ENCODE measurements around the gene ACER2. TPM values are rescaled to one million over a fixed set of nuclear protein-coding genes. Genes with fewer than 3 reads are reported as not detected.

The ACER2 gene
- total and polyA plus RNA-seq, 2 of the 4 experiments (the other 2 are of a cell fraction) = 0.84 to 1.6 TPM

DNA sequence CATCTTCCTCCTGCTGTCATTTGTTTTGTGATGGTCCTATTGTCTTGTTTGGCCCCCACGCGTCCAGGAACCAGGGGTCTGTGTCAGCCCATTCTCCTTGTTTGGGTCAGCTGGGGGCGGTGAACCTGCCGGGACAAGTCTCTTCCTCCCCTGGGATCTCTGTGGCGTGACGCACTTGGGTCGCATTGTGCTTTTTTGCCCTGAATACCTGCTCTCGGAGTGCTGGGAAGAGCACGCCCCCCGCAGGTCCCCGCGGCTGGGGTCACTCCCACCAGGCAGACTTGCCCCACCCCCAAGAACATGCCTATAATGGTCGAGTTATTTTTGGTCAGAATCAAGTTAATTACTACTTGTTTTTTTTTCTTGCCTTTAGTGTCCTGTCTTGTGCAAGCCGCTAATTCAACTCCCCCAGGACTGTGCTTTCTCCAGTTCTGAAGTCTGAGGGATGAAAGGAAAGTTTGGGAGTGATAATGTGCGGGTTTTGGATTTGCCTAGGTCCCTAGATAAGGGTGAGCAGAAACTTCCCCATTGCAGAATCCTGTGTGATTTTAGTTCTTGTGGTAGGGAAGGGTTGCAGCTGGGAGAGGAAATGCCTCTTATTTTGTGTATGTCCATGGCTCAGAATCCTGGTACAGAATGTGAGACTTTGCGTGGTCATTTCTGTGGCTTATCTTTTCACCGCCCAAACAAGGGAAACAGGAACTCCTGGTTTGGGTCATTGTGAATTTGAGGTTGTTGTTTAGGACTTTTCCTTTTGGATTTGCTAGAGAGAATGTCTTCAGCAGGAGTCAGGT is 789 bp downstream of the ACER2 start:
- WGBS, 2 experiments (ENCODE audit: extremely low coverage in 2 of 2, insufficient read length in 1 of 2) = no CpG with 5 or more reads among the region's 17 CpGs
- in situ Hi-C loops (cut with MboI; ENCODE audit: low sequenced_read_pairs) (no loop called here), dilution Hi-C loops (cut with HindIII; ENCODE audit: low sequenced_read_pairs, unreplicated experiment) (no loop called here), intact Hi-C loops (cut with micrococcal nuclease) (loop anchor here (1.0 to 2.0 kb wide), 2 partner anchors 29 to 179 kb away; partner anchors contain the start of genes DENND4C and RPS6)
- peak overlapping the region; percentile 93 for H2AFZ ChIP-seq (replicated peaks; ENCODE audit: low read length, poor library complexity)
- H3K18ac ChIP-seq (ENCODE audit: low read depth, low read length) = no peak overlapping the region
- no peaks in the 10 kb centered on the region for H3K36me3 ChIP-seq (ENCODE audit: control insufficient read depth, insufficient read depth, low read length)
- H2AK9ac ChIP-seq (replicated peaks; ENCODE audit: low read depth, low read length, poor library complexity) = peak overlapping the region; percentile 47
- no peak overlapping the region for H3K56ac ChIP-seq (ENCODE audit: extremely low read depth, insufficient read depth, low read length)
- no peak overlapping the region for H2AK5ac ChIP-seq (ENCODE audit: low read depth, low read length)
- H3K9me3 ChIP-seq (ENCODE audit: control insufficient read depth, insufficient read depth, low read length) = no peaks in the 10 kb centered on the region
- H2BK20ac ChIP-seq (ENCODE audit: low read depth, low read length) = no peak overlapping the region
- no peak overlapping the region for H2BK5ac ChIP-seq (ENCODE audit: low read depth, low read length, poor library complexity, severe bottlenecking)
- peak overlapping the region; percentile 77 for H3K4me2 ChIP-seq (ENCODE audit: low read depth, low read length)
- TF ChIP-seq, protein P1, sequence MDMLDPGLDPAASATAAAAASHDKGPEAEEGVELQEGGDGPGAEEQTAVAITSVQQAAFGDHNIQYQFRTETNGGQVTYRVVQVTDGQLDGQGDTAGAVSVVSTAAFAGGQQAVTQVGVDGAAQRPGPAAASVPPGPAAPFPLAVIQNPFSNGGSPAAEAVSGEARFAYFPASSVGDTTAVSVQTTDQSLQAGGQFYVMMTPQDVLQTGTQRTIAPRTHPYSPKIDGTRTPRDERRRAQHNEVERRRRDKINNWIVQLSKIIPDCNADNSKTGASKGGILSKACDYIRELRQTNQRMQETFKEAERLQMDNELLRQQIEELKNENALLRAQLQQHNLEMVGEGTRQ (IDR thresholded peaks at IDR 0.05; ENCODE audit: low read depth, low read length) = no peak
- TF ChIP-seq SMC3 (IDR thresholded peaks at IDR 0.05; ENCODE audit: low read depth, low read length) = no peak
- TF ChIP-seq CHD1 (IDR thresholded peaks at IDR 0.05; ENCODE audit: low read depth, low read length) = no peak
- no peak for TF ChIP-seq RCOR1 (IDR thresholded peaks at IDR 0.05; ENCODE audit: insufficient replicate concordance, low read length)
- no peak for TF ChIP-seq MXI1 (IDR thresholded peaks at IDR 0.05; ENCODE audit: borderline replicate concordance, low read depth, low read length)
- TF ChIP-seq, protein P2, sequence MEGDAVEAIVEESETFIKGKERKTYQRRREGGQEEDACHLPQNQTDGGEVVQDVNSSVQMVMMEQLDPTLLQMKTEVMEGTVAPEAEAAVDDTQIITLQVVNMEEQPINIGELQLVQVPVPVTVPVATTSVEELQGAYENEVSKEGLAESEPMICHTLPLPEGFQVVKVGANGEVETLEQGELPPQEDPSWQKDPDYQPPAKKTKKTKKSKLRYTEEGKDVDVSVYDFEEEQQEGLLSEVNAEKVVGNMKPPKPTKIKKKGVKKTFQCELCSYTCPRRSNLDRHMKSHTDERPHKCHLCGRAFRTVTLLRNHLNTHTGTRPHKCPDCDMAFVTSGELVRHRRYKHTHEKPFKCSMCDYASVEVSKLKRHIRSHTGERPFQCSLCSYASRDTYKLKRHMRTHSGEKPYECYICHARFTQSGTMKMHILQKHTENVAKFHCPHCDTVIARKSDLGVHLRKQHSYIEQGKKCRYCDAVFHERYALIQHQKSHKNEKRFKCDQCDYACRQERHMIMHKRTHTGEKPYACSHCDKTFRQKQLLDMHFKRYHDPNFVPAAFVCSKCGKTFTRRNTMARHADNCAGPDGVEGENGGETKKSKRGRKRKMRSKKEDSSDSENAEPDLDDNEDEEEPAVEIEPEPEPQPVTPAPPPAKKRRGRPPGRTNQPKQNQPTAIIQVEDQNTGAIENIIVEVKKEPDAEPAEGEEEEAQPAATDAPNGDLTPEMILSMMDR (conservative IDR thresholded peaks at IDR 0.05; ENCODE audit: low read depth, low read length) = no peak
- no peak for TF ChIP-seq NFE2L2 (IDR thresholded peaks at IDR 0.05; ENCODE audit: low read depth, low read length)
- TF ChIP-seq FOS (IDR thresholded peaks at IDR 0.05; ENCODE audit: low read depth, low read length) = no peak
- TF ChIP-seq MAFK (IDR thresholded peaks at IDR 0.05; ENCODE audit: low read depth, low read length) = no peak
- BruUV-seq (replicated peaks) = no TSS peak
- H3K4me3 ChIP-seq (ENCODE audit: insufficient read depth, low read depth, low read length) = peak overlapping the region; percentile 84
- ChIA-PET POLR2A (ENCODE audit: unreplicated experiment) (no interaction called here), CTCF (interaction anchor here (0.5 to 1.5 kb wide), 2 partner anchors 55 to 1802 kb away, joined by 4 read pairs; no protein-coding TSS in a partner anchor)
- no peak for DNase-seq
- H3K23ac ChIP-seq (ENCODE audit: low read depth, low read length) = peak overlapping the region; percentile 69; the same call in 1 of the 2 replicates
- no peaks in the 10 kb centered on the region for H4K20me1 ChIP-seq (ENCODE audit: insufficient read depth, low read length)
- peak; percentile 1; the same call in 1 of the 2 replicates for ATAC-seq (ENCODE audit: low read depth)
- peak overlapping the region; percentile 2; the same call in 1 of the 2 replicates for H3K4ac ChIP-seq (ENCODE audit: low read depth, low read length)
- no peaks in the 10 kb centered on the region for H3K4me1 ChIP-seq (ENCODE audit: control insufficient read depth, insufficient read depth, low read length)
- H3K27me3 ChIP-seq (ENCODE audit: control insufficient read depth, insufficient read depth, low read length) = no peaks in the 10 kb centered on the region
- H3K9me1 ChIP-seq (ENCODE audit: insufficient read depth, low read length) = no peaks in the 10 kb centered on the region; the same call in none of the 2 replicates
- no peak overlapping the region for H4K91ac ChIP-seq (ENCODE audit: insufficient read depth, low read depth, low read length)
- H4K5ac ChIP-seq (ENCODE audit: low read depth, low read length) = no peak overlapping the region
- peak overlapping the region; percentile 44; the same call in 1 of the 2 replicates for H3K27ac ChIP-seq (ENCODE audit: insufficient read depth, low read length)
- H3K9ac ChIP-seq (ENCODE audit: low read depth, low read length) = peak overlapping the region; percentile 53
- no peak overlapping the region for H2BK15ac ChIP-seq (ENCODE audit: low read depth, low read length)
- 0 out of 2 replicates have a peak overlapping the region, but pooled peaks have one; percentile 27 for H3K14ac ChIP-seq (replicated peaks; ENCODE audit: low read depth, low read length)
- H3K79me1 ChIP-seq (ENCODE audit: low read depth in 1 of 2, low read length in 2 of 2) = peaks cover 0 to 13% of the 10 kb centered on the region in 2 experiments; a peak in 2 of 4 replicates
- H2BK120ac ChIP-seq (ENCODE audit: low read depth, low read length) = no peak overlapping the region
- H4K8ac ChIP-seq (ENCODE audit: low read depth in 2 of 2, low read length in 2 of 2) = peak overlapping the region in 1 of 2 experiments; percentile 17; a peak in 1 of 4 replicates
